Activated T-helper 1 cell treated with Interleukin-2 at 50 U/mL for 16 hours (primary cell): ENCODE measurements around the gene SLC27A1.
"Not testable (repeated sequence)": the region's sequence is repeated elsewhere in the genome, so short reads cannot be mapped to it uniquely, and the experiment has no call there.

Experiments used
- DNase-seq: peaks from one replicate; pipeline ENCODE4 v3.0.0-alpha.2; 2020; ENCODE audit warnings: low read depth

SLC27A1 gene

DNA sequence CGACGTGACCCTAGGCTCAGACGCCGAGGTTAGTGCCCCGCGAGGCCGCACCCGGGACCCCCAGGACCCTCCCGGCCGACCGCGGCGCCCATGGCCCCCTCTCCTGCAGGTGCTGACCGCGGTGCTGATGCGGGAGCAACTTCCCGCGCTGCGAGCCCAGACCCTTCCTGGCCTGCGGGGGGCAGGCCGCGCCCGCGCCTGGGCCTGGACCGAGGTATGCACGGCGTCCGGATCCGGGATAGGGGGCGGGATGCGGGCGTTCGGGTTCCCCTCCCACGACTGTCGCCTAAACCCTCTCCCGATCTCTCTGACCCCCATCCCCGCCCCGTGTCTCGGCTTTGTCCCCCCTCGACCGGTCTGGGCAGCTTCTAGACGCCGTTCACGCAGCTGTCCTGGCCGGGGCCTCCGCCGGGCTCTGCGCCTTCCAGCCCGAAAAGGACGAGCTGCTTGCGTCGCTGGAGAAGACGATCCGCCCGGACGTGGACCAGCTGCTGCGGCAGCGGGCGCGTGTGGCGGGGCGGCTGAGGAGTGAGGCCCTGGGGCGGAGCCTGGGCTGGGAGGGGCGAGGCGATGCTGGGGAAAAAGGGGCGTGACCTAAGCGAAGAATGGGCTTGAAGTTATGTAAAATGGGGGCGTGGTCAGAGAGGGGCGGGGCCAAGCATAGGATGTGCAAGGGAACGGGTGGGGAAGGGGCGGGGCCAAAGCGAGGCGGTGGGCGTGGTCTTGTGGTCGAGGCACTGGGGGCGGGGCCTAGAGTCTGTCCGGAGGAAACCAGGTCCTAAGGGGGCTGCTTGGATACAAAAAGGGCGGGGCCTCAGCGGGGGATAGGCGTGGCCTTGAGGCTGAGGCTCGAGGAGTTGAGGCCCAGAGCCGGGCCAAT, 69.2 kb downstream of the SLC27A1 start:
- DNase-seq: peak; percentile 86

GRCh38 chr19:17540174-17540573, 69.8 kb downstream of the SLC27A1 start:
- DNase-seq: no peak

GRCh38 chr19:17541184-17541759, 70.9 kb downstream of the SLC27A1 start:
- no peak for DNase-seq

DNA sequence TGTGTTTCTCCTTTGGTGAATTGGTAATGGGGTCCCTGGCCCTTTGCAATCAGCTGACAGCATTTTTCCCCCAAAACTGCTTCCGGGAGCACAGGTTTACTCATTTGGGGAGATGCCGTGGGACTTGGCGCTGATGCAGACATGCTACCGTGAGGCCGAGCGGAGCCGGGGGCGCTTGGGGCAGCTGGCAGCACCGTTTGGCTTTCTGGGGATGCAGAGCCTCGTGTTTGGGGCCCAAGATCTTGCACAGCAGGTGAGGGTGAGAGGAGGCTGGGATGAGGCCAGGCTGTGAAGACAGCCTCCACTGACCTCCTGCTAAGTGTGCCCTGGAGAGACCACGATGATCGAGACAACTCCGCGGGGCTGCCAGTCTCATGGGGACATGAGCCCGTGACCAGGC, 71.7 kb downstream of the SLC27A1 start:
- no peak for DNase-seq

- no peak for DNase-seq
These were observed 72.7 kb downstream of the SLC27A1 start for GRCh38 chr19:17542793-17543582.

GRCh38 chr19:17543986-17544385, 73.7 kb downstream of the SLC27A1 start:
- DNase-seq: no peak

- no peak for DNase-seq
These were observed 74.1 kb downstream of the SLC27A1 start for GRCh38 chr19:17544418-17544817.

DNA sequence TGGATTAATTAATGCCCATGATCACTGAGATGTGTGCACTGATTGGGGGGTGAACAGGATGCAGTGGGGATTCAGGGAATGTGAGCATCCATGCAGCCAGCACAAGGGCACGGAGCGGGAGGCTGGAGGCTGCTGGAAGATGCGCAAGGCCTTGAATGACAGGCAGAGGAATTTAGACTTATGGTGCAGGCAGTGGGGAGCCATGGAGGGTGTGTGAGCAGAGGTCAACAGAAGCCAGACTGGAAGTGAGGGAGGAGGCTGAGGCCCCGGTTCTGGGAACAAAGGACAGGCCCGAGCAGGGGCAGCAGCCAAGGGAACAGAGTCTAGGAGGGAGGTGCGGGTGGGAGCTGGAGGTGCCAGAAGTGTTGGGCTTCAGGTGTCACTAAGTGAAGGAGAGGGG, 77.8 kb downstream of the SLC27A1 start:
- no peak for DNase-seq

- DNase-seq: no peak
These were observed 78.9 kb downstream of the SLC27A1 start for GRCh38 chr19:17549085-17549740.

GRCh38 chr19:17550076-17550667, 79.8 kb downstream of the SLC27A1 start:
- no peak for DNase-seq

GRCh38 chr19:17552735-17553134, 82.4 kb downstream of the SLC27A1 start:
- not testable (repeated sequence) for DNase-seq

GRCh38 chr19:17553256-17553655, 82.9 kb downstream of the SLC27A1 start:
- DNase-seq: no peak

DNA sequence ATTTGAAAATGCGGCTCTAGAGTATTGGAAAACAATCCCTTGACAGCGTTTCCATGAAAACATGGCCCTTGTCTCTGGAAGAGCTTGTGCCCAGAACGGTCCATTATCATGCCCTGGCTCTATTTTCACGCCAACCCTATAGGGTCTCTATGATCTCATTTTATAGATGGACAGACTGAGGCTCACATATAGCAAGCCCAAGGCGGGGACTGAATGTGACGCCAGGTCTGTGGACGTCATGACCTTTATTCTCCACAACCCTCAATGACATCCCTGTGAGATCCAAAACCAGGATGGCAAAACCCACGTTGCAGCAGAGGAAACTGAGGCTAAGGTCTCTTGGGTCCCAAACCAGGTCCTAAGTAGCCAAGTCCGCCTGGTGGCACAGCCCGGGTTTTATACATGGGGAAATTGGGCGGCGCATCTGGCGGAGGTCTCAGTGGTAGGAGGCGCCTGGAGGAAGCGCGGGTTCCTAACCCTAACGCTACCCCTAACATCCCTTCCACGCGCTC, 84.7 kb downstream of the SLC27A1 start:
- no peak for DNase-seq

DNA sequence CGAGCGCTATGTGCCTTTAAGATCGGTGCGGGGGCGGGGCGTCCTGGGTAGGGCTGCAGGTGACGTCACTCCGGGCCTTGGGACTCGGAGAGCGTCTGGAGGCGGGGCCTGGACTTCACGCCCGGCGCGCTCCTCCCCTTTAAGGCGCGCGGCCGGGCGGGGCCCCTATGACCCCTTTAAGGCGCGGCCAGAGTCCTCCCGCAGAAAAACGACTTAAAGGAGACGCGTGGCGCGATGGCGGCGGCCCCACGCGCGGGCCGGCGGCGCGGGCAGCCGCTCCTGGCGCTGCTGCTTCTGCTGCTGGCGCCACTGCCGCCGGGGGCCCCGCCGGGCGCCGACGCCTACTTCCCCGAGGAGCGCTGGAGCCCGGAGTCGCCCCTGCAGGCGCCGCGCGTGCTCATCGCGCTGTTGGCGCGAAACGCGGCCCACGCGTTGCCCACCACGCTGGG, 85.2 kb downstream of the SLC27A1 start, which contains the start of gene COLGALT1:
COLGALT1 (plus strand) TSS at position 170 of the 449 bp plus-strand sequence; CDS start at position 235, 65 bp downstream.
- DNase-seq: peak; percentile 94
